GM18861 (cell line): ENCODE data around the gene METAP1D.
"Not testable (repeated sequence)": the region's sequence is repeated elsewhere in the genome, so short reads cannot be mapped to it uniquely, and the experiment has no call there.

ENCODE experiments used
- ATAC-seq: cut with Tn5 transposase; IDR thresholded peaks from one replicate; pipeline ENCODE4 v1.9.1; 2021; ENCODE audit not compliant: unreplicated experiment

METAP1D gene

GRCh38 chr2:172100935-172101820 lies 101.4 kb downstream of the METAP1D start:
- ATAC-seq: no peak

DNA sequence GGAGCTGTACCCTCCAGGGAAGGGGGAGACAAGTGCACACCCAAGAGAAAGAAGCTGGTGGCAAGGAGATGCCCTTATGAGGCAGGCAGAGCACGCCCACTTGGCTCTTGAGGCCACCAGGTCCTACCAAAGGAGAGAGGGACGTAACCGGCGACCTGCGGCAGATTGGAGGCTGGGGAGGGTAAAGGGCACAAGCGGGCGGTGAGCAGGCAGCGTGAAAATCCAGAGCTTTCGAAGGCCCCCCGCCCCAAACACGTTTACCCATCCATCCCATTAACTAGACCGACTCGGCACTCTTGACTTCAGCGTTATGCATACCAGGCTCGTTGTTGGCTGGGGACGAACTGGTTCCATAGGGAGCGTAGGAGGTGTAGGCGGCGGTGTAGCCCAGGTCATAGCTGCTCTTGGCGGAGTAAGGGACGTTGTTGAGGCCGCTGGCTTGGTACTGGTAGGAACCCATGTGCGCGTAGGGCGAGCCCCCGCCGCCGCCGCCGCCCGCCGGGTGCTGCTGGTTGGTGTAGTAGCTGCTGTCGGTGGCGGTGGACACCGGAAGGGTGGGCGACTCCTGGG lies 102.2 kb downstream of the METAP1D start:
- no peak for ATAC-seq

DNA sequence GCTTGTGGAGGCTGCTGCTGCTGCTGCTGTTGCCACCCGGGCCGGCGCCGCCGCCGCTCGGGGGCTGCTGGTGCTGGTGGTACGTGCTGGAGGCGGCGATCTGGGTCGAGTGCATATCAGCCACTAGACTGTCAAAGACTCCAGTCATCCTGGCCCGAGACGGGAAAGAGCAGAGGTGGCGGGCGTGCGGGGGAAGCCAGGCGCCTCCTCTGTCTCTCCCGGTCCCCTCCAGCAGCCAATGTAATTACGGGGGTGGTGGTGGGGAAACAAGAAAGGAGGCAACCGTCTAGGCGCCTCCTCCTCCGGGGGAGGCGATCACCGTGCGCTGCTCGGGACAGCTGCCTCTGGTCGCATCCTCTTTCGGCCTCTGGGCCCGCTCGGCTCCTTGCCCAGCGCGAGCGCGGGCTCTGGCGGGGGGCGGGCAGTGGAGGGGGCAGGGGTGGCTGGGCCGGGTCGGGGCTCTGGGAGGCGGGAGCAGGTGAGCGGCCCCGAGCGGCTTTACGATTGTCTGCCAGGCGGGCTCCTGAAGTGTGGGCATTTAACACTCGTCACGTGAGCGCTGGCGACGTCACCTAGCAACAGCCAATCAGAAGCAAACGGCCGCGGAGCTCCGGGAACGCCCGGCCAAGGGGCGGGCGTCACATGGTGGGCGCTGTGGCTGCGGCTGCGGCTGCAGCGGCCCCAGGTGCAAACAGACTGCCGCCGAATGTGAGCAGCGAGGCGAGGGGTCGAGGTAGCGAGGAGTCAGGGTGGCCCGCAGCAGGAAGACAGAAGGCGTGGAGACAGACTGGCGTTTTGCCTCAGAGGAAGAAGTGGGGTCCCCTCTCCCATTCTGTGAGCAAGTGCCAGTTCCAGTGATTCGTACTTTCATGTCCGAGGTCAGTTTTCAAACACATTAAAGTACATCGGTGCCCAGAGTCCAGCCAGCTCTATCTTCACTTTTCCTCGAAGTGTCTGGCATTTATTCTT lies 102.9 kb downstream of the METAP1D start, which contains the start of gene DLX2:
Gene DLX2 (minus strand): TSS at position 510 of the 969 bp plus-strand sequence. CDS start 362 bp downstream, at position 148.
- peak; percentile 58 for ATAC-seq

DNA sequence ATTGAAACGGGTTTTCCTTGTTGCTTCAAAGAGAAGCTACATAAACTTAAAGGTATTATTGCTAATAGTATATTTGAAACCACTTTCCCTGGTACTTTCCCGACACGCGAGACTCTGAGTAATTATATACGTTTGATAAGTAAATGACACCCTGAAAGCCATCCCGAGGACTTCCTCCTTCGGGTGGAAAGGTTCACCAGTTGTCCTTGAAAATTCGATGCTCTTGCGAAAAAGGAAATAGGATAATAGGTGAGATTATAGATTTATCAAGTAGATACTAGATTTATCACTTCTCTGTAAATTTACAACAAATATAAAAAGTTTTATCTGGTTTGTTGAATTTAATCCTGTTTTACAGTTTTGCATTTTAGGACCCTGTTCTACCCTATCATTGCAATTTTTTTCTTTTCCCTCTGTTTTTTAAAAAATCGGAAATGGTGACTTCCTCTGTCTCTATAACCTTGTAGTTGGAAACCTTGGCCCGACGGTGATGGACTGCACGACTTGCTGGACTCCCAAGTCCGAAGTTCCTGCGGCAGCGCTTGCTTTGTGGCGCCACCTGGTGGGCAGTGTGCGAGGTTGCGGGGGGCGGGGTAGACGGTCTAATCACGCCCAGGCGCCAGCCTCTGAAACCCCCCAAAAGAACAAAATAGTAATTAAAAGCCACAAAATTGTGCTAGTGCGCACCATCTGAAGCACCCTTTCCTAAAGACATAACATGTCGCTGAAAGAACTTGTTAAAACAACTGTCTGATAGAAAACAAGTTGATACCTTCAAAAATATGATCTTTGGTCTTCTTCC lies 103.9 kb downstream of the METAP1D start:
- ATAC-seq: no peak

GRCh38 chr2:172105471-172106107 lies 105.8 kb downstream of the METAP1D start:
- ATAC-seq: no peak

DNA sequence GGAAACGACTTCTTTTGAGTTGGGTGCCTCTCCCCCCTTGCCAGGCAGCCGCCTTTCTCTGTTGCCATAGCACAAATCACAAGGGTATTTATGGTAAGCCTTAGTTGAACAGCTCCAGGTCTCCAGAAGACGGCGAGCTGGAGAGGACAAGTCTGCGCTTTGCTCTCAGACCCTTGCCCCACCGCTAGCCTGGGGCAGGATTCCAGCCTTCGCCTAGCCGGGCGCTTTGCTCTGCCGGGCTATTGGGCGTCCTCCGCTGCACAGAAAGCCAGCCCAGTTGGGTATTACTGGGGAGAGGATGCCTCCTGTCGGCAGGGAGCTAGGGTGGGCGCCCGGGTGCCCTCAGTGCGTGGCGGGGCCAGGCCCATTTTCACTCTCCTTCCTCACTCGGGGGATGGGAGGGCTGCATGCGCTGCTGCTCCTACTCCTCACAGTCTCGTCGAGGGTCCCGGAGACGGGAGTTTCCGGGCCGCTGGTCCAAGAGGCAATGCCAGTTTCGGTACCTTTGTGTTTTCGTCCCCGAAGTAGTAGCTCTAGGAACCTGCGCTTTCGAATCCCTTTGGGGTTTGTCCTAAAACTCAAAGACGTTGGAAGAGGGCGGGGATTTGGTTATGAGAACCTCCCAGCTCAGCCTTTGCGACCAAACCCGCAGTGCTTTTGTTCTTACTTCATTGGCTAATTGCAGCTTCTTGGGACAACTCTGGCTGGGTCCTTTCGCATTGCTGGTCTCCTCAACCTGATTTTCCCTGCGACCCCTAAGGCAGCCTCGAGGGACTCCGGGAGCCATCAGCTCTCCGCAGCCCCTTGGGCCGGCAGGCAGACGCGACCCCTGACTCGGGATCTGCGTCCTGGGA lies 106.6 kb downstream of the METAP1D start:
- ATAC-seq: no peak

GRCh38 chr2:172107690-172108586 lies 108.2 kb downstream of the METAP1D start:
- ATAC-seq: no peak

- ATAC-seq: no peak
Observed at GRCh38 chr2:172108587-172108930, 108.8 kb downstream of the METAP1D start.

DNA sequence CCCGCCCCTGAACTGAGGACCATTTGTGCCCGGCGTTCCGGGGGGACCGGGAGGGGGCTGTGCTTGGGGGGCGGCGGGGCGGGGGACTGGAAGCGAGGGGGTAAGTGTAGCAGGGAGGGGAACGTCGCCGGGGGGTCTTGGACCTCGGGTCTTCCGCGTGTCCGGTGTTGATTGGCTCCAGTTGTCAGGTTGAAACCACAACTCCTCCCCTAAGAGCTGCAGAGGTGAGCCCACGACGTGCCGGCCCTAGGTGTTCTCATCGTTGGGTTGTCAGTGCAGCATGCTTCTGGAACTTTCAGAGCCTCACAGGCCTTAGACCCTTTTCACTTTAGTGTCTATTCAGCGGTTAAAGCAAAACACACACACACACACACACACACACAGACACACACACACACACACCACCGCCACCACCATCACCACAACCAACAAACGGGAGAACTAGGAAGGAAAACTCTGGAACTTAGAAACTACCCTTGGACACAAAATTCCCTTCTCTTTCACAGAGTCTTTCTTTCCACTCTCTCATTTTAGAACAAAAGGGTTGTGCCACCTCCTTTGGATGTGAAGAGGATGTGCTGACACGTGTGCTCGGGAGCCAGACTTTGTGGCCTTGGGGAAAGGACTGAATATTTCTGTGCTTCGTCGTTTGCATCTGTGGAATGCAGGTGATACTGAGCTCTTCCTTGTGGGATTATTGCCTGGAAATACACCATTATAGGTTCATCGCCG lies 109.7 kb downstream of the METAP1D start:
- no peak for ATAC-seq

DNA sequence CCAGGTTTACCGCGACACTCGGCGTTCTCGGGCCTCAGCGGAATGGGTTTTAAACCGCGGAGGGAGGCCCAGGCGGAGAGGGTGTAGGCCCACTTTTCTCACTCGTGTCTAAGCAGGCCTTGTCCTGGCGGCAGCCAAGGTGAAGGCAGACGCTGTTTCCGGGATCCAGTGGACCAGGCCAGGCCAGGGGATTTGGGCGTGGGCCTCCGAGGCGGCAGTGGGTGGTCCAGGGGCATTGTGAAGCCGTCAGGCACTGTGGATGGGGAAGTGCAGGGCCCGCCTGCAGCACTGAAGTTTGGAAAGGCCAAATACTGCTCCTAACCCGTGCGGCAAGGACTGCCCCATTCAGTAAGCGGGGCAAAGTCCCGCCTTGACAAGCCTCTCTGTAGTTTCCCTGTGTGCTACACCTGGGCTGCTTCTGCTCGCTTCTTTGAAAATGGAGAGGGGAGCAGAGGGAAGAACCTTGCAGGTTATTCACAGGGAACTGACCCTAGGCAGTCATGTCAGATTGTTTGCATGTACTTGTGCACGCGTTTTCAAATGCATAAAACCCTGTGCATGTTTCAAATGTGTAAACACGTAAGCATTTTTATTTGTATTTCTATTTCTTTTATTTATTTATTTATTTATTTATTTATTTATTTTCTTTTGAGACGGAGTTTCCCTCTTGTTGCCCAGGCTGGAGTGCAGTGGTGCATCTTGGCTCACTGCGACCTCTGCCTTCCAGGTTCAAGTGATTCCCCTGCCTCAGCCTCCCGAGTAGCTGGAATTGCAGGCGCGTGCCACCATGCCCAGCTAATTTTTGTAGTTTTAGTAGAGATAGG lies 110.4 kb downstream of the METAP1D start:
- ATAC-seq: no peak

DNA sequence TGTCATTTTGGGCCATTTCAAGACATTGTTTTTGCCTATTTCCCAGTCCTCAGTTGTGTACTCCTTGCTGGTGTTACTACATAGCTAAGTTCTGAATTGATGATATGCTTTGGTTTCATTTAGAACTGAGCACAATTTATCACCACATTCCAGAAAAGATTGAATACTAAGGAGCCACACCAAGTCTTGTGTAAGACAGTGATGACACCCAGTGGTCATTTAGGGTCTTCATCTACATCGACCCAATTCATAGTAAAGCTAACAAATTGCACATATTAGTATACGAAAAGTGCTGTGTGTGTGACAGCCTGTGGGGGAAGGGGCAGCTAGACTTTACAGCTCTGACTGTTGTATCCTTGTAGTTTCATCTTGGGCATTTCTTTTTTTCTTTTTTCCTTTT lies 113.9 kb downstream of the METAP1D start:
- ATAC-seq: no peak

- ATAC-seq: not testable (repeated sequence)
Observed at GRCh38 chr2:172114176-172114575, 114.4 kb downstream of the METAP1D start.

GRCh38 chr2:172114579-172114978 lies 114.8 kb downstream of the METAP1D start:
- ATAC-seq: no peak

- ATAC-seq: no peak
Observed at GRCh38 chr2:172116107-172116506, 116.4 kb downstream of the METAP1D start.

GRCh38 chr2:172119089-172119488 lies 119.3 kb downstream of the METAP1D start:
- no peak for ATAC-seq

DNA sequence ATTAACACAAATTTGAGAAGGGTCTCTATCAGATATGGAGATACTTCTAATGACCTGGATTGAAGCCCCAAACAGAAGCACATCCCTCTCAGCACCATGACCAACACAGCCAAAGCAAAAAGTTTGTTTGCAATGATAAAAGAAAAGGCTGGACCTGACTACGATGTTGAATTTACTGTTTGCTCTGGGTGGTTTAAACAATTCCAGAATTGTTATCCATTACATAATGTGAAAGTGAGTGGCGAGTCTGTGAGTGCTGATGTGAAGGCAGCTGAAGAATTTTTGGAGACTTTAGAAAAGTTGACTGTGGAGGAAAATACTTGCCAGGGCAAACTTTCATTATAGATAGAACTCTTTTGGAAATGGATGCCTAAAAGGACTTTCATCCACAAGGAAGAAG lies 120.4 kb downstream of the METAP1D start:
- ATAC-seq: no peak

DNA sequence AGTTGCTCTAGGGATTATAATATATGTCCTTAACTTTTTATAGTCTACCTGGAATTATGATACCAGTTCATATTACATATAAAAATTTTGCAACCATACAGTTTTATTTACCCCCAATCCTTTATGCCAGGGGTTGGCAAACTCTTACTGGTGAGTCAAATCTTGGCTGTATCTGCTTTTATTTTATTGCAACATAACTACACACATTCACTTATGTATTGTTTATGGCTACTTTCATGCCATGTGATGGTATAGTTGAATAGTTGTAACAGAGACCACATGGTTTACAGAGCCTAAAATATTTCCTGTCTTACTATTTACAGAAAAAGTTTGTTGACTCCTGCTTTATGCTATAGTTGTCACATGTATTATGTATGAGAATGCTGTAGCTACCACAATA lies 128.7 kb downstream of the METAP1D start:
- ATAC-seq: no peak
